GM18517 (cell line): ENCODE measurements around the gene GPX5.
A peak's percentile ranks its signal among the peaks of the same experiment; 100 is the strongest.
"Not testable (repeated sequence)": the region's sequence is repeated elsewhere in the genome, so short reads cannot be mapped to it uniquely, and the experiment has no call there.

Experiments
- ATAC-seq: cut with Tn5 transposase; IDR thresholded peaks from one replicate; pipeline ENCODE4 v1.9.1; 2021; ENCODE audit warnings: mild to moderate bottlenecking, moderate library complexity; ENCODE audit not compliant: unreplicated experiment

The GPX5 gene

GRCh38 chr6:28525496-28526039 lies at the start of gene GPX5:
Gene GPX5, plus strand, starts transcription at chr6:28525881. Its CDS starts 133 bp downstream, at chr6:28526014.
- no peak for ATAC-seq

- ATAC-seq: no peak
These were observed 47.2 kb upstream of the GPX5 start for GRCh38 chr6:28478518-28478917.

GRCh38 chr6:28480253-28480932 lies 45.3 kb upstream of the GPX5 start:
- ATAC-seq: no peak

GRCh38 chr6:28485482-28485881 lies 40.2 kb upstream of the GPX5 start:
- ATAC-seq: no peak

GRCh38 chr6:28486533-28486932 lies 39.1 kb upstream of the GPX5 start:
- no peak for ATAC-seq

- ATAC-seq: no peak
These were observed 38.5 kb upstream of the GPX5 start for GRCh38 chr6:28486988-28487742.

GRCh38 chr6:28488916-28489365 lies 36.7 kb upstream of the GPX5 start:
- ATAC-seq: peak; percentile 29

- ATAC-seq: peak; percentile 67
These were observed 36.1 kb upstream of the GPX5 start for GRCh38 chr6:28489366-28490204.

- ATAC-seq: no peak
These were observed 35.3 kb upstream of the GPX5 start for GRCh38 chr6:28490205-28490890.

GRCh38 chr6:28491984-28492317 lies 33.7 kb upstream of the GPX5 start:
- ATAC-seq: no peak

GRCh38 chr6:28496099-28496779 lies 29.4 kb upstream of the GPX5 start:
- no peak for ATAC-seq

GRCh38 chr6:28497306-28497705 lies 28.4 kb upstream of the GPX5 start:
- no peak for ATAC-seq

- no peak for ATAC-seq
These were observed 27.8 kb upstream of the GPX5 start for GRCh38 chr6:28497893-28498292.

GRCh38 chr6:28501259-28501658 lies 24.4 kb upstream of the GPX5 start:
- ATAC-seq: no peak

- not testable (repeated sequence) for ATAC-seq
These were observed 23.5 kb upstream of the GPX5 start for GRCh38 chr6:28502136-28502535.

- not testable (repeated sequence) for ATAC-seq
These were observed 22.9 kb upstream of the GPX5 start for GRCh38 chr6:28502709-28503305.

- no peak for ATAC-seq
These were observed 19.9 kb upstream of the GPX5 start for GRCh38 chr6:28505733-28506132.

- ATAC-seq: no peak
These were observed 18.7 kb upstream of the GPX5 start for GRCh38 chr6:28506807-28507475.

GRCh38 chr6:28511628-28512300 lies 13.9 kb upstream of the GPX5 start:
- ATAC-seq: no peak
